Ishikawa (cell line): ENCODE measurements around the gene CACNA1C.

Experiments used
- CEBPB ChIP-seq: IDR thresholded peaks from 2 replicates; pipeline ENCODE4 v1.6.1; 2012
- CREB1 ChIP-seq: IDR thresholded peaks from 2 replicates; pipeline ENCODE4 v1.6.1; 2012; ENCODE audit warnings: low read depth
- EGR1 ChIP-seq: IDR thresholded peaks from 2 replicates; pipeline ENCODE4 v1.6.1; 2012
- EP300 ChIP-seq: IDR thresholded peaks from 2 replicates; pipeline ENCODE4 v1.6.1; 2012; ENCODE audit warnings: borderline replicate concordance
- FOXM1 ChIP-seq: IDR thresholded peaks from 2 replicates; pipeline ENCODE4 v1.6.1; 2012; ENCODE audit warnings: low read depth, borderline replicate concordance
- MAX ChIP-seq: IDR thresholded peaks from 2 replicates; pipeline ENCODE4 v1.6.1; 2012
- NFIC ChIP-seq: IDR thresholded peaks from 2 replicates; pipeline ENCODE4 v1.6.1; 2012
- RAD21 ChIP-seq: IDR thresholded peaks from 2 replicates; pipeline ENCODE4 v1.6.1; 2012; ENCODE audit warnings: low read depth
- TAF1 ChIP-seq: IDR thresholded peaks from 2 replicates; pipeline ENCODE4 v1.6.1; 2012; ENCODE audit warnings: low read depth, mild to moderate bottlenecking
- TCF12 ChIP-seq: IDR thresholded peaks from 2 replicates; pipeline ENCODE4 v1.6.1; 2012; ENCODE audit warnings: low read depth
- TEAD4 ChIP-seq: IDR thresholded peaks from 2 replicates; pipeline ENCODE4 v1.6.1; 2012
- USF1 ChIP-seq: IDR thresholded peaks from 2 replicates; pipeline ENCODE4 v1.6.1; 2012
- YY1 ChIP-seq: IDR thresholded peaks from 2 replicates; pipeline ENCODE4 v1.6.1; 2012; ENCODE audit warnings: low read depth
- ZBTB7A ChIP-seq: IDR thresholded peaks from 2 replicates; pipeline ENCODE4 v1.6.1; 2012; ENCODE audit warnings: low read depth
- TF ChIP-seq, protein P1 (sequence below): IDR thresholded peaks from 2 replicates; pipeline ENCODE4 v1.6.1; 2012; ENCODE audit warnings: low read depth, mild to moderate bottlenecking

Gene CACNA1C

DNA sequence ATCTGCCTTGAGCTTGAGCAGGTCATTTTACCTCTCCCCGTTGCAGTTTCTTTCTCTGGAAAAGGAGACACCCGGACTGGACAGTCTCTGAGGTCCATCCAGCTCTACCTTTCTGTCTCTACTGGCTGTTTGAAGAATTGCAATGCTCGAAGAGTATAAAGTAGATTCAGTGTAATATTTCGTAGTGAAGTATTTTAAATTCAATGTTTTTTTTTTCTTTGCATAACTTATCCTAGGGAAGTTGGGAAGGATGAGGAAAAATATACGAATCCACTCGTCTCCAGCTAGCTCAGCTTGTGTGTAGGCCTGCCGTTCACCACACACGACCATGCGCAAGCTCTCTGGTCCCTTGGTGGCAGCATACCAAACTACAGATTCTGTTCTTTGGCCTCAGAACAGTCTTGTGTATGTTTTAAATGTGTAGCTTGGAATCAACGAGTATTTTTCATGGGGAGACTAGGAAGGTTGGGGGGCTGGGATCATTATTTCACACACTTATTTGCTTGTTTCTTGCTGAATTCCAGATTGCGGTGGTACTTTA lies 307.9 kb downstream of the CACNA1C start:
- TF ChIP-seq CEBPB (no peak), USF1 (no peak), ZBTB7A (no peak), TCF12 (no peak), RAD21 (no peak), FOXM1 (no peak), YY1 (no peak), EP300 (no peak), NFIC (no peak), TEAD4 (no peak), CREB1 (no peak), MAX (no peak), EGR1 (no peak)
- TF ChIP-seq, protein P1, sequence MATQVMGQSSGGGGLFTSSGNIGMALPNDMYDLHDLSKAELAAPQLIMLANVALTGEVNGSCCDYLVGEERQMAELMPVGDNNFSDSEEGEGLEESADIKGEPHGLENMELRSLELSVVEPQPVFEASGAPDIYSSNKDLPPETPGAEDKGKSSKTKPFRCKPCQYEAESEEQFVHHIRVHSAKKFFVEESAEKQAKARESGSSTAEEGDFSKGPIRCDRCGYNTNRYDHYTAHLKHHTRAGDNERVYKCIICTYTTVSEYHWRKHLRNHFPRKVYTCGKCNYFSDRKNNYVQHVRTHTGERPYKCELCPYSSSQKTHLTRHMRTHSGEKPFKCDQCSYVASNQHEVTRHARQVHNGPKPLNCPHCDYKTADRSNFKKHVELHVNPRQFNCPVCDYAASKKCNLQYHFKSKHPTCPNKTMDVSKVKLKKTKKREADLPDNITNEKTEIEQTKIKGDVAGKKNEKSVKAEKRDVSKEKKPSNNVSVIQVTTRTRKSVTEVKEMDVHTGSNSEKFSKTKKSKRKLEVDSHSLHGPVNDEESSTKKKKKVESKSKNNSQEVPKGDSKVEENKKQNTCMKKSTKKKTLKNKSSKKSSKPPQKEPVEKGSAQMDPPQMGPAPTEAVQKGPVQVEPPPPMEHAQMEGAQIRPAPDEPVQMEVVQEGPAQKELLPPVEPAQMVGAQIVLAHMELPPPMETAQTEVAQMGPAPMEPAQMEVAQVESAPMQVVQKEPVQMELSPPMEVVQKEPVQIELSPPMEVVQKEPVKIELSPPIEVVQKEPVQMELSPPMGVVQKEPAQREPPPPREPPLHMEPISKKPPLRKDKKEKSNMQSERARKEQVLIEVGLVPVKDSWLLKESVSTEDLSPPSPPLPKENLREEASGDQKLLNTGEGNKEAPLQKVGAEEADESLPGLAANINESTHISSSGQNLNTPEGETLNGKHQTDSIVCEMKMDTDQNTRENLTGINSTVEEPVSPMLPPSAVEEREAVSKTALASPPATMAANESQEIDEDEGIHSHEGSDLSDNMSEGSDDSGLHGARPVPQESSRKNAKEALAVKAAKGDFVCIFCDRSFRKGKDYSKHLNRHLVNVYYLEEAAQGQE: no peak

DNA sequence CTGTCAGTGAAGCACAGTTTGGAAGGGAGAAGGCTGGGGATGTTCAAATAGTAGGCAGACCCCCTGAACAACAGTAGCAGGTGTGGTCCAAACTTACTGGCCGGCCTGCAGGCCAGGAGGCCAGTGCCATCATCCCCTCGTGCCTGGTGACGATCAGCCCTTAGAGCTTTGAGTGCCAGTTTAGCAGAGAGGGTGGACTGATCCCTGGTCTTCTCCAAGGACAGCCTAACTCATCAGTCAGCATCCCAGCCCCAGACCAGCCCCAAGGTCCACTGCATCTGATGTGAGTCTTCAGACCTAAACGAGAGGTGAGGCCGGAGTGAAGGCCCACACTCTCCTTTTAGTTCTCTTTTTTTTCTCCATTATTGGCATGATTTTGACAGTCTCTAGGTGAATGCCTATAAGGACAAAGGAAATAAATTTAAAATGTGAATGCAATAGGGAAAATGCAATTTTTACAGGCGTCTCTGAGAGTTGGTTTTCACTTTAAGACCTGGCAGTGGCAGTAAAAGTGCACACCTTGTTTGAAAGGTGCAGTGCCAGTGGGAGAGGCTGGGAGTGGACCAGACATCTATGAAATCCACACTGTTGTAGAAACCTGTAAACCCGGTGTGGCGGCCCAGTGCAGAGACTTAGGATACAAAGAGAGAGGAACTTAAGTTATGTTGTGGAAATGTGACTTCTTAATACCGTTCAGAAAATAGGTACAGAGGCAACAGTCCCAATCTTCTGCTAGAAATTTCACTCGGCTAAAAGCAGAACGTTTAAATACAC lies 311.2 kb downstream of the CACNA1C start:
- TF ChIP-seq EP300 (no peak), TCF12 (no peak), MAX (no peak), TAF1 (no peak), FOXM1 (no peak), RAD21 (no peak), USF1 (no peak), YY1 (no peak), ZBTB7A (no peak), EGR1 (no peak), CREB1 (no peak), TEAD4 (no peak)
- TF ChIP-seq, protein P1: no peak

DNA sequence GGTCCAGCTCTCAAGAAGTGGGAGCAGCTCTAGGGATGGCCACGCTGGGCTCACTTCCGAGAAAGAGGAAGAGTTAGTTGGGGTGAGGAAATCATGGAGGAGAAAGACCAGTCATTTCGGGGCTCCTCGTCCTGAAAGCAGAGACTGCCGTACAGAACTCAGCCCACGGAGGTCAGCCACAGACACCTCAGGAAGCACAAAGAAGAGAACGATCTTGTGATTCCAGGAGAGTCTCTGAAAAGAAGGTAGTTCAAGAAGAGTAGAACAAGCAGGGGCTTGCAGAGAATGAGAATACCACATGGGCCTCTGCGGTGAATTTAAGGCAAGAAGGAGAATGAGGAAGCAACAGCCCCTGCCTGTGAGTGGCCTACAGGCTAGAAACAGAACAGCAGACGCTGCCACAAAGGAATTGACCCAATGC lies 311.9 kb downstream of the CACNA1C start:
- TF ChIP-seq TCF12 (no peak), ZBTB7A (no peak), EP300 (no peak), EGR1 (no peak)

- TF ChIP-seq YY1: no peak
- TF ChIP-seq RAD21: no peak
- TF ChIP-seq FOXM1: no peak
- no peak for TF ChIP-seq ZBTB7A
- TF ChIP-seq MAX: no peak
- TF ChIP-seq TCF12: no peak
- no peak for TF ChIP-seq EP300
- TF ChIP-seq CREB1: no peak
- TF ChIP-seq NFIC: no peak
- no peak for TF ChIP-seq CEBPB
- TF ChIP-seq TEAD4: no peak
- no peak for TF ChIP-seq TAF1
Measured at GRCh38 chr12:2366711-2367110, 313.9 kb downstream of the CACNA1C start.

DNA sequence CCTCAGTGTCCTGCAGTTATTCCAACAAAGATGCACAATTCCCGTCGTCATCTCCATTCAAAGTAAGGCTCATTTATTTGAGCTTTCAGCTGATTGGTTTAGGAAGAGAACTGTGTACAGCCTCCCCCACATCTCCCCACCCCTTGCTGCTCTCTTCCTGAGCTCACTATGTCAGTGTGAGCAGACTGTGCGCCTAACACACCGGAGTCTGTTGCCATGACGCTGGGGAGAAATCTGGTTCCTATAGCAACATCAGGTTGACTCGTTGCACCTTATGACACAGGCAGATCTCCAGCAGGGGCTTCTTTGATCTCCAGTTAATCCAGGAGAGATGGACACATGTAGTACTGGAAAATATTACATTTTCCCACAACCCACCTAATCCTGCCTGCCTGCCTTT lies 319.4 kb downstream of the CACNA1C start:
- TF ChIP-seq FOXM1 (no peak), YY1 (no peak), MAX (no peak), TEAD4 (no peak)
